Measurements from ENCODE around the gene CREB3L1. TPM values are rescaled to one million over a fixed set of nuclear protein-coding genes. Genes with fewer than 3 reads are reported as not detected.

CREB3L1 gene
- total RNA-seq, 1 donor from 2014 or later, result 40.9 TPM

DNA sequence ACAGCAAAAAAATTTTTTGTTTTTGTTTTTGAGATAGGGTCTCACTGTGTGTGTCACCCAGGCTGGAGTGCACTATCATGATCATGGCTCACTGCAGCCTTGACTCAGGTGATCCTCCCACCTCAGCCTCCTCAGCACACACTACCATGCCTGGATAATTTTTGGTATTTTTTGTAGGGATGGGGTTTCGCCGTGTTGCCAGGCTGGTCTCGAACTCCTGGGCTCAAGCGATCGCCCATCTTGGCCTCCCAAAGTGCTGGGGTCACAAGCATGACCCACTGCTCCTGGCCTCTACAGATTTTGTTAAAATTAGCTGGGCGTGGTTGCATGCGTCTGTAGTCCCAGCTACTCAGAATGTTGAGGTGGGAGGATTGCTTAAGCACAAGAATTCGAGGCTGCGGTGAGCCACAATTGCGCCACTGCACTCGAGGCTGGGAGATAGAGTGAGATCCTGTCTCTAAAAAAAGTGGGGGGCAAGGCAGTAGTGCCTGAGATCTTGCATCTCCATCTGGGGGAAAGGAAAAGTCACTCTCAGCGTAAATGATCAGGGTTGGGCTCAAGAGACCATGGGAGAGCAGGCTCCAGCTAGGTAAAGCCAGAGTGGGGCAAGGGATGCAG lies 59.2 kb downstream of the CREB3L1 start:
- TF ChIP-seq, protein P1, sequence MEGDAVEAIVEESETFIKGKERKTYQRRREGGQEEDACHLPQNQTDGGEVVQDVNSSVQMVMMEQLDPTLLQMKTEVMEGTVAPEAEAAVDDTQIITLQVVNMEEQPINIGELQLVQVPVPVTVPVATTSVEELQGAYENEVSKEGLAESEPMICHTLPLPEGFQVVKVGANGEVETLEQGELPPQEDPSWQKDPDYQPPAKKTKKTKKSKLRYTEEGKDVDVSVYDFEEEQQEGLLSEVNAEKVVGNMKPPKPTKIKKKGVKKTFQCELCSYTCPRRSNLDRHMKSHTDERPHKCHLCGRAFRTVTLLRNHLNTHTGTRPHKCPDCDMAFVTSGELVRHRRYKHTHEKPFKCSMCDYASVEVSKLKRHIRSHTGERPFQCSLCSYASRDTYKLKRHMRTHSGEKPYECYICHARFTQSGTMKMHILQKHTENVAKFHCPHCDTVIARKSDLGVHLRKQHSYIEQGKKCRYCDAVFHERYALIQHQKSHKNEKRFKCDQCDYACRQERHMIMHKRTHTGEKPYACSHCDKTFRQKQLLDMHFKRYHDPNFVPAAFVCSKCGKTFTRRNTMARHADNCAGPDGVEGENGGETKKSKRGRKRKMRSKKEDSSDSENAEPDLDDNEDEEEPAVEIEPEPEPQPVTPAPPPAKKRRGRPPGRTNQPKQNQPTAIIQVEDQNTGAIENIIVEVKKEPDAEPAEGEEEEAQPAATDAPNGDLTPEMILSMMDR (IDR thresholded peaks at IDR 0.05; ENCODE audit: borderline replicate concordance), result no peak
- peaks cover 56% of the 10 kb centered on the region for H3K4me1 ChIP-seq
- intact Hi-C loops (cut with micrococcal nuclease), result no loop called here

GRCh38 chr11:46337626-46338345 lies 60.3 kb downstream of the CREB3L1 start:
- DNase-seq, result no peak
- no peak overlapping the region for H3K4me3 ChIP-seq
- peaks cover 19% of the 10 kb centered on the region for H3K27me3 ChIP-seq (ENCODE audit: low read depth)
- H3K9me3 ChIP-seq (replicated peaks), result no peaks in the 10 kb centered on the region
- no peaks in the 10 kb centered on the region for H3K36me3 ChIP-seq
- H3K4me1 ChIP-seq, result peaks cover 63% of the 10 kb centered on the region
- TF ChIP-seq, protein P1 (IDR thresholded peaks at IDR 0.05; ENCODE audit: borderline replicate concordance), result no peak
- H3K27ac ChIP-seq (replicated peaks), result peak overlapping the region; percentile 96
- intact Hi-C loops (cut with micrococcal nuclease), result no loop called here

More for the DNA sequence above, 59.2 kb downstream of the CREB3L1 start:
- DNase-seq, result no peak
- H3K27me3 ChIP-seq (ENCODE audit: low read depth), result peaks cover 27% of the 10 kb centered on the region
- no peak overlapping the region for H3K4me3 ChIP-seq
- no peaks in the 10 kb centered on the region for H3K9me3 ChIP-seq (replicated peaks)
- no peaks in the 10 kb centered on the region for H3K36me3 ChIP-seq
- no peak overlapping the region for H3K27ac ChIP-seq (replicated peaks)

DNA sequence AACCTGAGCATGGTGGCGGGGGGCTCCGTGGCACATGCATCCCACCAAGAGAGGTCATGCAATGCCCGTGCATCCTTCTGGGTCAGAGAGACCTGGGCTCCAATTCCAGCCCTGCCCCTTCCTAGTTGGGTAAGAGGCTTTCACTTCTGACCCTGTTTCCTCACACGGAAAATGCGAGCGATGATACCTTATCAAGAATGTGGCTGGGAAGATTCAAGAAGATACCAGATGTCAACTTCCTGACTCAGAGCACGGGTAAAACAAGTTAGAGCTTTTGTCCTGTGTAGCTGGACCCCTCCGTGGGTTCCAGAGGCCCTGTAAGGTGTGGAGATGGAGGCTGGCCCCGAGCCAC lies 61.1 kb downstream of the CREB3L1 start:
- Histone ChIP-seq H3K4me3 (peak overlapping the region; percentile 57), H3K4me1 (peaks cover 63% of the 10 kb centered on the region), H3K27ac (replicated peaks) (peak overlapping the region; percentile 96), H3K27me3 (ENCODE audit: low read depth) (peaks cover 10% of the 10 kb centered on the region), H3K9me3 (replicated peaks) (no peaks in the 10 kb centered on the region), H3K36me3 (no peaks in the 10 kb centered on the region)
- intact Hi-C loops (cut with micrococcal nuclease), result no loop called here
- TF ChIP-seq, protein P1 (IDR thresholded peaks at IDR 0.05; ENCODE audit: borderline replicate concordance), result no peak
- DNase-seq, result no peak

GRCh38 chr11:46338988-46339666 lies 61.7 kb downstream of the CREB3L1 start:
- Histone ChIP-seq H3K36me3 (no peaks in the 10 kb centered on the region), H3K27me3 (ENCODE audit: low read depth) (peaks cover 5% of the 10 kb centered on the region), H3K4me1 (peaks cover 66% of the 10 kb centered on the region), H3K4me3 (peak overlapping the region; percentile 57), H3K27ac (replicated peaks) (peak overlapping the region; percentile 96), H3K9me3 (replicated peaks) (no peaks in the 10 kb centered on the region)
- intact Hi-C loops (cut with micrococcal nuclease), result no loop called here
- DNase-seq, result peak; percentile 61
- TF ChIP-seq, protein P1 (IDR thresholded peaks at IDR 0.05; ENCODE audit: borderline replicate concordance), result no peak

GRCh38 chr11:46339816-46340215 lies 62.4 kb downstream of the CREB3L1 start:
- H3K36me3 ChIP-seq, result no peaks in the 10 kb centered on the region
- intact Hi-C loops (cut with micrococcal nuclease), result no loop called here
- DNase-seq, result no peak
- peaks cover 73% of the 10 kb centered on the region for H3K4me1 ChIP-seq
- H3K27ac ChIP-seq (replicated peaks), result peak overlapping the region; percentile 96
- no peaks in the 10 kb centered on the region for H3K9me3 ChIP-seq (replicated peaks)
- H3K4me3 ChIP-seq, result peak overlapping the region; percentile 57
- TF ChIP-seq, protein P1 (IDR thresholded peaks at IDR 0.05; ENCODE audit: borderline replicate concordance), result no peak
- H3K27me3 ChIP-seq (ENCODE audit: low read depth), result no peaks in the 10 kb centered on the region

Data from left ventricle myocardium inferior (tissue), 1 donor.